Activated naive CD8-positive, alpha-beta T cell treated with anti-CD3 and anti-CD28 coated beads, Interleukin-2, amount 50 U/mL, for 24 hours (primary cell): ENCODE data around the gene CASP5.
"Not testable (repeated sequence)": the region's sequence is repeated elsewhere in the genome, so short reads cannot be mapped to it uniquely, and the experiment has no call there.

Experiments used
- ATAC-seq: fragments of 150-1000 bp; cut with Tn5 transposase; one replicate; pipeline ENCODE4 v1.10.0; 2021
- DNase-seq: peaks from one replicate; pipeline ENCODE4 v3.0.0; 2021
- H3K27ac Mint-ChIP-seq: one replicate; pipeline ENCODE4 v1.8.0; 2021; ENCODE audit warnings: mild to moderate bottlenecking, mixed read lengths
- H3K27me3 Mint-ChIP-seq: one replicate; pipeline ENCODE4 v1.8.0; 2021; ENCODE audit warnings: mixed read lengths
- H3K36me3 Mint-ChIP-seq: one replicate; pipeline ENCODE4 v1.8.0; 2021; ENCODE audit warnings: low read depth, mixed read lengths
- H3K4me1 Mint-ChIP-seq: one replicate; pipeline ENCODE4 v1.8.0; 2021; ENCODE audit warnings: mixed read lengths
- H3K4me3 Mint-ChIP-seq: one replicate; pipeline ENCODE4 v1.8.0; 2021; ENCODE audit warnings: mild to moderate bottlenecking, moderate library complexity, mixed read lengths
- H3K9me3 Mint-ChIP-seq: one replicate; pipeline ENCODE4 v1.8.0; 2021; ENCODE audit warnings: mixed read lengths

CASP5 gene

DNA sequence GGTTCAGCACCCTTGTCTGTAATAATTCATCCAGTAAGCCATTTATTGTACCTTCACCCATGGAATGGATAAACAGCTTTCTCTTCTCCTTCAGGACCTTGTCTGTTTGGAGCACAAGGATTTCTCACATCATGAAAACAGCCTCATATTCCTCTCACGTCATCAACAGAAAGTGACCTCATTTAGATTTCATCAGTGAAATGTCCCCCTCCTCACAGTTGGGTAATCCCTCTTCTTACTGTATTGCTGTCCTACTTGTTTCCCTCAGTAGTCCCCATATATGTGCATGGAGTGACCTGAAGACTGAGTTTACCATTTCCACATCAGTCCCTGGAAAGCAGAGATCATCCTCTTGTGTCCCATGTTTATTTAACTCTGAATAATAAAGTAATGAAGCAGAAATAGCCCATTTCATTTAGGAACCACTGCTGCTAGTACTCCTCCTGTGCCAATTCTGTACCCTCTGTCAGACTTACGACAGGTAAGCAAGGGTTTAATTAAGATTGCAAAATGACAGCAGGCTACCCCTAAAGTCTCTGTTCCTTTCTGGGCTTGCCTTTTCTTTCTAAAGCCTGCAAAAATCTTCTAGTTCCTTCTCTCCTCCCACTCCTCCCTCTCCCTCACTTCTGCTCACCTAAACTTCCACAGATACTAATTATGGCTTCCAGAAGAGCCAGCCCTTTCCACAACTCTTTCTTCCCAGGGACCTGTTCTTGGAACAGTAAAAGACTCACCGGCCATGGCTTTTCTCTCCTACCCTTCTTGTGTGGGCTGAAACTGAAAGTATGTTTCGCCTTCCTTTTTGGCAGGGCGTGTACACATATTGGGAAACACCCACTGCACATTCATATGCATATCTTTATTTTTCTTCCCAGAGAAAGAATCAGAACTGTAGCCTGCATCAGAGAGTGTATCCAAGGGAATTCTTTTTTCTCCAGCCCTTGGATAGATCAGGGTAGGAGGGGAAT is 21.9 kb upstream of the CASP5 start, which contains the start of gene CARD16:
Gene CARD16 (minus strand): TSS at position 779 of the 968 bp plus-strand sequence. CDS start 38 bp downstream, at position 741.
- peaks cover 56% of the 10 kb centered on the region for H3K4me1 Mint-ChIP-seq

GRCh38 chr11:105042178-105042577 is 19.2 kb upstream of the CASP5 start:
- H3K27me3 Mint-ChIP-seq = no peaks in the 10 kb centered on the region
- peaks cover 33% of the 10 kb centered on the region for H3K36me3 Mint-ChIP-seq
- DNase-seq (no peak), ATAC-seq (no peak)
- peaks cover 4% of the 10 kb centered on the region for H3K9me3 Mint-ChIP-seq
- no peak overlapping the region for H3K4me3 Mint-ChIP-seq
- no peak overlapping the region for H3K27ac Mint-ChIP-seq
- H3K4me1 Mint-ChIP-seq = peaks cover 59% of the 10 kb centered on the region

More for the DNA sequence above, 21.9 kb upstream of the CASP5 start, which contains the start of gene CARD16:
- peaks cover 20% of the 10 kb centered on the region for H3K36me3 Mint-ChIP-seq
- peak within 1 kb of the TSS; percentile 87 for H3K4me3 Mint-ChIP-seq
- H3K27ac Mint-ChIP-seq = peak within 1 kb of the TSS; percentile 91
- H3K27me3 Mint-ChIP-seq, H3K9me3 Mint-ChIP-seq: not testable (repeated sequence)
- DNase-seq (peak; percentile 37), ATAC-seq (peak; percentile 92)

- DNase-seq = no peak
- Mint-ChIP-seq H3K4me3 (no peak overlapping the region), H3K36me3 (peaks cover 33% of the 10 kb centered on the region), H3K4me1 (peaks cover 48% of the 10 kb centered on the region), H3K27ac (no peak overlapping the region), H3K9me3 (peaks cover 4% of the 10 kb centered on the region), H3K27me3 (no peaks in the 10 kb centered on the region)
- no peak for ATAC-seq
Measured at GRCh38 chr11:105040703-105041102, 17.7 kb upstream of the CASP5 start.

DNA sequence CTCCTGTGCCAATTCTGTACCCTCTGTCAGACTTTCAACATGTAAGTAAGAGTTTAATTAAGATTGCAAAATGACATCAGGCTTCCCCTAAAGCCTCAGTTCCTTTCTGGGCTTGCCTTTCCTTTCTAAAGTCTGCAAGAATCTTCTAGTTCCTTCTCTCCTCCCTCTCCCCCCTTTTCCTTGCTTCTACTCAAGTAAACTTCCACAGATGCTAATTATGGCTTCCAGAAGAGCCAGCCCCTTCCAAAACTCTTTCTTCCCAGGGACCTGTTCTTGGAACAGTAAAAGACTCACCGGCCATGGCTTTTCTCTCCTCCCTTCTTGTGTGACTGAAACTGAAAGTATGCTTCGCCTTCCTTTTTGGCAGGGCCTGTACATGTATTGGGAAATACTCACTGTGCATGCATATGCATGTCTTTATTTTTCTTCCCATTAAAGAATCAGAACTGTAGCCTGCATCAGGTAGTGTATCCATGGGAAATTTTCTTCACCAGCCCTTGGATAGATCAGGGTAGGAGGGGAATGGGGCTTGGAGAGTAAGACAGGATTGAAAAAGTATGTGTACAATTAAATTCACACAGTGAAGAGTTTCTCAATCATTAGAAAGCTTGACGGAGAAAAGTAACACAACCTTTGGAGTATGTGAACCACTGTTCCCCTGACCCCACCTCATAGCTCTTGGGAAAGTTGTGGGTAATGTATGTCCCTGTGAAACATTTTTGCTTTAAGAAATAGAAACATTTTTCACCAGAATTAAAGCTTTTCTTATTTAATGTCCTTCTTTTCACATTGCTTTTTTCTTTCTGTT is 12.0 kb upstream of the CASP5 start, which contains the start of gene CASP1:
Gene CASP1 (minus strand): TSS at position 332 of the 808 bp plus-strand sequence. CDS start 31 bp downstream, at position 301.
- peak; percentile 28 for DNase-seq
- Mint-ChIP-seq H3K27ac (peak within 1 kb of the TSS; percentile 94), H3K4me1 (peaks cover 46% of the 10 kb centered on the region), H3K4me3 (peak within 1 kb of the TSS; percentile 87), H3K36me3 (peaks cover 29% of the 10 kb centered on the region), H3K9me3 (peaks cover 4% of the 10 kb centered on the region), H3K27me3 (no peaks in the 10 kb centered on the region)
- ATAC-seq = peak; percentile 84

GRCh38 chr11:105034388-105034787 is 11.4 kb upstream of the CASP5 start:
- Mint-ChIP-seq H3K36me3 (peaks cover 30% of the 10 kb centered on the region), H3K4me3 (peak overlapping the region; percentile 87), H3K4me1 (peaks cover 46% of the 10 kb centered on the region), H3K27ac (peak overlapping the region; percentile 94)
- ATAC-seq, H3K9me3 Mint-ChIP-seq, H3K27me3 Mint-ChIP-seq, DNase-seq: not testable (repeated sequence)

- peak overlapping the region; percentile 94 for H3K27ac Mint-ChIP-seq
- peak overlapping the region; percentile 87 for H3K4me3 Mint-ChIP-seq
- DNase-seq = no peak
- H3K4me1 Mint-ChIP-seq = peaks cover 46% of the 10 kb centered on the region
- peaks cover 4% of the 10 kb centered on the region for H3K9me3 Mint-ChIP-seq
- H3K36me3 Mint-ChIP-seq = peaks cover 34% of the 10 kb centered on the region
- peak; percentile 50 for ATAC-seq
- no peaks in the 10 kb centered on the region for H3K27me3 Mint-ChIP-seq
Measured at GRCh38 chr11:105033781-105034180, 10.8 kb upstream of the CASP5 start.

- Mint-ChIP-seq H3K36me3 (peaks cover 34% of the 10 kb centered on the region), H3K4me1 (peaks cover 45% of the 10 kb centered on the region)
- no peak for DNase-seq
Measured at GRCh38 chr11:105033343-105033742, 10.4 kb upstream of the CASP5 start.

DNA sequence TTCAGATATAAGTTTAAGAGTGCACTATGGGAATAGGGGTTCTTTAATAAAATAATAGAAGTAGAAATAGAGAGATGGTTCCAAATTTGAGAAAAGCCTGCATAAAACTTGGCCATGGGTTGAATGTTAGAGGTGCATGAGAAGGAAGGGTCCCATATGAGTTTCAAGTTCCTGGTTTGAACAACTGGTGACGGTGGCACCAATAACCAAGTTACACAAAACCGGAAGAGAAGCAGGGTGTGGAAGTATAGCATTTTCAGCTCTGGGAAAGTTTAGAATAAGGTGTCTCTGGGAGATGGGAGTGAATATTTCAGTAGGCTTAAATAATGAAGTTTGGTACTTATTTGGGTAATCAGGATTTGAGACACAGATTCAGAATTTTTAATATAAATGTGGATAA is 9.5 kb upstream of the CASP5 start:
- peak overlapping the region; percentile 37 for H3K27ac Mint-ChIP-seq
- H3K36me3 Mint-ChIP-seq = peaks cover 35% of the 10 kb centered on the region
- H3K4me3 Mint-ChIP-seq = peak overlapping the region; percentile 87
- no peaks in the 10 kb centered on the region for H3K27me3 Mint-ChIP-seq
- H3K4me1 Mint-ChIP-seq = peaks cover 46% of the 10 kb centered on the region
- no peaks in the 10 kb centered on the region for H3K9me3 Mint-ChIP-seq
- DNase-seq (no peak), ATAC-seq (no peak)

More at GRCh38 chr11:105033343-105033742, 10.4 kb upstream of the CASP5 start:
- peak; percentile 34 for ATAC-seq
- no peaks in the 10 kb centered on the region for H3K27me3 Mint-ChIP-seq
- peak overlapping the region; percentile 87 for H3K4me3 Mint-ChIP-seq
- H3K27ac Mint-ChIP-seq = peak overlapping the region; percentile 94
- H3K9me3 Mint-ChIP-seq = peaks cover 4% of the 10 kb centered on the region

- Mint-ChIP-seq H3K27ac (peak overlapping the region; percentile 70), H3K36me3 (peaks cover 43% of the 10 kb centered on the region), H3K4me3 (peak overlapping the region; percentile 30), H3K4me1 (peaks cover 22% of the 10 kb centered on the region), H3K9me3 (no peaks in the 10 kb centered on the region), H3K27me3 (no peaks in the 10 kb centered on the region)
- no peak for ATAC-seq
- DNase-seq = no peak
Measured at GRCh38 chr11:105027678-105028077, 4.7 kb upstream of the CASP5 start.

GRCh38 chr11:105024394-105024793 is 1.4 kb upstream of the CASP5 start:
- no peak overlapping the region for H3K4me3 Mint-ChIP-seq
- DNase-seq (no peak), ATAC-seq (no peak)
- H3K4me1 Mint-ChIP-seq = peaks cover 17% of the 10 kb centered on the region
- H3K9me3 Mint-ChIP-seq = no peaks in the 10 kb centered on the region
- H3K27me3 Mint-ChIP-seq = no peaks in the 10 kb centered on the region
- H3K36me3 Mint-ChIP-seq = peaks cover 25% of the 10 kb centered on the region
- H3K27ac Mint-ChIP-seq = no peak overlapping the region

DNA sequence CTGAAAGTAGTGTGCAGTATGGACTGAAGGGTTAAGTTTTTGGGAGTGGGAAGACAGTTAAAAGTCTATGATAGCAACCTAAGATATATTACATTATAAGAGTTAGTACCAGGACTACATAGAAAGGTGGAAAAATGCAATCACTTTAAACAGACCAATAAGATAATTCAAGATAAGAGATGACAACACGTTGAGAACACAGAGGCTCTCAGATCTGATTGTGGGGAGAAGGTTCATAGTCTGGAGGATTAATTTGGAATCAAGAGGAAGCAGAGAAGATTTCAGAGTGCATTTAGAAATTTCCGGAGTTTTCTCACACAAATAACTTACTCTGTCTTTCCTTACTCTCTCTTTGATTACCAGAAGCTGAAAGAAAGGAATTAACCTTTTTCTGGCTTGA is 441 bp downstream of the CASP5 start:
- Mint-ChIP-seq H3K36me3 (peaks cover 10% of the 10 kb centered on the region), H3K4me3 (no peak overlapping the region), H3K27ac (no peak overlapping the region), H3K9me3 (no peaks in the 10 kb centered on the region), H3K27me3 (no peaks in the 10 kb centered on the region), H3K4me1 (peaks cover 12% of the 10 kb centered on the region)
- DNase-seq = no peak
- no peak for ATAC-seq

DNA sequence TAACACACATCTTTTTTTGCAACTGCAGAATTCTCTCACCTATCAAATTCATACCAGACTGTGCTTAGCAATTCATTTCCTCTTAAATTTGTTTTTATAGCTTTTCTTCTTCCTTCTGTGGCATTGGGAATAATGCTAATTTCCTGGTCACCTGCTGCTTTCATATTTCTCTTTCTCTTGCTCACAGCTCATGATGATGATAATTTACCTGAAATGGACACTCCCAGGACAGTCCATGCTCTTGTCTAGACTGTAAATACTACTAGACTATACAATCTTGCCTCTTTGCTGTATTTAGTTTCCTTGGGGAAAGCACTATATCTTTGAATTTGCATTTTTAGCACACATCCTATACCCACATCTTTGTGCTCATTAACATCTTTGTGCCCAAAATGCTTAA is 15.5 kb downstream of the CASP5 start:
- ATAC-seq = no peak
- no peak overlapping the region for H3K4me3 Mint-ChIP-seq
- no peaks in the 10 kb centered on the region for H3K4me1 Mint-ChIP-seq
- no peaks in the 10 kb centered on the region for H3K9me3 Mint-ChIP-seq
- no peaks in the 10 kb centered on the region for H3K27me3 Mint-ChIP-seq
- H3K36me3 Mint-ChIP-seq = no peaks in the 10 kb centered on the region
- DNase-seq = no peak
- no peak overlapping the region for H3K27ac Mint-ChIP-seq

DNA sequence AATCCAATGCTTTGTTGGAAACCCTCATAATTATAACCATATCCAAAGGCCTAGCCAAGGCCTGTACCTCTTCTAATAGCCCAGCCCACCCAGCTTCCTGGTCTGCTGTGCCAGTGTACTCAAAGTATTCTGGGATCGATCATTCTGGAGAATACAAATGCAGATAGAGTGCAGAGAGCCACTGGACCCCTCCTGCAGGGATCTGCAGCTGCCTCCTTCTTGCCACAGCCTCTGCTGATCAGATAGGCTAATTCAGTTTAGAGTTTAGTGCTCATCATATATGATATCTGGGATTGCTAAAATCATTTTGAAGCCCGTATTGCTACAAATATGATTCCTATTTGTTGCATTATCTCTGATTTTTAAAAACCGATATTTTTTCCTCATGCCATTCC is 17.5 kb downstream of the CASP5 start:
- H3K9me3 Mint-ChIP-seq = no peaks in the 10 kb centered on the region
- peaks cover 6% of the 10 kb centered on the region for H3K4me1 Mint-ChIP-seq
- H3K4me3 Mint-ChIP-seq = no peak overlapping the region
- no peaks in the 10 kb centered on the region for H3K27me3 Mint-ChIP-seq
- no peak overlapping the region for H3K27ac Mint-ChIP-seq
- DNase-seq (no peak), ATAC-seq (no peak)
- no peaks in the 10 kb centered on the region for H3K36me3 Mint-ChIP-seq

- ATAC-seq = no peak
- DNase-seq = no peak
- no peaks in the 10 kb centered on the region for H3K27me3 Mint-ChIP-seq
- H3K4me3 Mint-ChIP-seq = no peak overlapping the region
- no peaks in the 10 kb centered on the region for H3K36me3 Mint-ChIP-seq
- no peaks in the 10 kb centered on the region for H3K9me3 Mint-ChIP-seq
- no peak overlapping the region for H3K27ac Mint-ChIP-seq
- H3K4me1 Mint-ChIP-seq = peaks cover 8% of the 10 kb centered on the region
Measured at GRCh38 chr11:105004021-105004420, 18.9 kb downstream of the CASP5 start.
